GM15510 (cell line): Measurements from ENCODE around the gene VPS72.

Experiments used
- POLR2A ChIP-seq: IDR thresholded peaks from 3 replicates; pipeline ENCODE4 v1.6.1; 2011; ENCODE audit warnings: borderline replicate concordance; ENCODE audit not compliant: insufficient read length; ENCODE audit errors: extremely low read depth

Gene VPS72

GRCh38 chr1:151193856-151194255 lies 3.9 kb upstream of the VPS72 start:
- TF ChIP-seq POLR2A, result no peak

GRCh38 chr1:151193304-151193703 lies 3.3 kb upstream of the VPS72 start:
- TF ChIP-seq POLR2A, result no peak

GRCh38 chr1:151192047-151192446 lies 2.0 kb upstream of the VPS72 start:
- TF ChIP-seq POLR2A, result no peak

GRCh38 chr1:151187205-151187604 lies 2.8 kb downstream of the VPS72 start:
- no peak for TF ChIP-seq POLR2A

GRCh38 chr1:151184211-151184610 lies 5.8 kb downstream of the VPS72 start:
- TF ChIP-seq POLR2A, result no peak

GRCh38 chr1:151176514-151177045 lies 13.4 kb downstream of the VPS72 start:
- TF ChIP-seq POLR2A, result no peak

GRCh38 chr1:151175863-151176262 lies 14.1 kb downstream of the VPS72 start, which contains the start of gene TMOD4:
Gene TMOD4 (minus strand): TSS chr1:151175981. CDS start chr1:151174875, 1,106 bp downstream.
- no peak for TF ChIP-seq POLR2A

GRCh38 chr1:151175041-151175741 lies 14.8 kb downstream of the VPS72 start:
- no peak for TF ChIP-seq POLR2A

GRCh38 chr1:151171190-151171589 lies 18.8 kb downstream of the VPS72 start:
- no peak for TF ChIP-seq POLR2A

- no peak for TF ChIP-seq POLR2A
These were observed 22.9 kb downstream of the VPS72 start for GRCh38 chr1:151167116-151167515.

- no peak for TF ChIP-seq POLR2A
These were observed 23.5 kb downstream of the VPS72 start for GRCh38 chr1:151166505-151166956.

- TF ChIP-seq POLR2A, result peak; percentile 59
These were observed 24.1 kb downstream of the VPS72 start, which contains the start of the genes LYSMD1 and SCNM1 for GRCh38 chr1:151165738-151166504. Gene LYSMD1 (minus strand): TSS chr1:151165902. CDS start chr1:151165258, 644 bp downstream. Gene SCNM1 (plus strand): TSS chr1:151166144. CDS start chr1:151166153, 9 bp downstream.

- no peak for TF ChIP-seq POLR2A
These were observed 24.7 kb downstream of the VPS72 start for GRCh38 chr1:151165281-151165737.

GRCh38 chr1:151164732-151165280 lies 25.2 kb downstream of the VPS72 start:
- TF ChIP-seq POLR2A, result no peak

GRCh38 chr1:151159373-151159772 lies 30.6 kb downstream of the VPS72 start:
- no peak for TF ChIP-seq POLR2A

- no peak for TF ChIP-seq POLR2A
These were observed 31.2 kb downstream of the VPS72 start for GRCh38 chr1:151158751-151159251.

GRCh38 chr1:151158326-151158725 lies 31.7 kb downstream of the VPS72 start:
- TF ChIP-seq POLR2A, result no peak
